Calu3 (cell line): Measurements from ENCODE around the gene PTPN20. TPM values are rescaled to one million over a fixed set of nuclear protein-coding genes. Genes with fewer than 3 reads are reported as not detected.

Experiments
- BruUV-seq: library from RNA; stranded (reverse); fragments of 400-500 nt; replicated peaks from 2 replicates; lab custom pipeline; 2021; lab: Mats Ljungman, UMichigan
- CTCF ChIA-PET: fragments of 300-600 bp; sonication (Branson Sonifier 250); formaldehyde crosslinking; loops from one replicate; lab custom pipeline; 2022; ENCODE audit warnings: antibody characterized with exemption; lab: Charles Lee
- DNase-seq: peaks from one replicate; pipeline ENCODE4 v3.0.0; 2022
- H3K27ac Mint-ChIP-seq: one replicate; pipeline ENCODE4 v1.8.0; 2022; ENCODE audit warnings: mixed read lengths; ENCODE audit not compliant: unreplicated experiment
- H3K27me3 Mint-ChIP-seq: one replicate; pipeline ENCODE4 v1.8.0; 2022; ENCODE audit warnings: mixed read lengths; ENCODE audit not compliant: unreplicated experiment
- H3K36me3 Mint-ChIP-seq: one replicate; pipeline ENCODE4 v1.8.0; 2022; ENCODE audit warnings: mild to moderate bottlenecking, moderate library complexity, mixed read lengths; ENCODE audit not compliant: insufficient read depth, unreplicated experiment
- H3K4me1 Mint-ChIP-seq: one replicate; pipeline ENCODE4 v1.8.0; 2022; ENCODE audit warnings: mild to moderate bottlenecking, low read depth, mixed read lengths; ENCODE audit not compliant: unreplicated experiment
- H3K4me3 Mint-ChIP-seq: one replicate; pipeline ENCODE4 v1.8.0; 2022; ENCODE audit warnings: mild to moderate bottlenecking, low read depth, moderate library complexity, mixed read lengths; ENCODE audit not compliant: unreplicated experiment
- H3K9me3 Mint-ChIP-seq: one replicate; pipeline ENCODE4 v1.8.0; 2022; ENCODE audit warnings: low read depth, mixed read lengths; ENCODE audit not compliant: unreplicated experiment
- intact Hi-C: fragments of 100-400 bp; cut with micrococcal nuclease; formaldehyde crosslinking; loops from one replicate; pipeline ENCODE4 v1.10.0; 2022; ENCODE audit not compliant: unreplicated experiment
- total RNA-seq: library from RNA; stranded (reverse); gene quantifications from 2 replicates; pipeline ENCODE4 v1.2.3, GENCODE V29; 2022
- TF ChIP-seq, protein P1 (sequence below): fragments of 200-600 bp; IDR thresholded peaks from one replicate; pipeline ENCODE4 v1.8.0; 2022; ENCODE audit warnings: antibody characterized with exemption; ENCODE audit not compliant: unreplicated experiment

PTPN20 gene
- total RNA-seq, 1 experiment from 2014 or later = 7.1 TPM

DNA sequence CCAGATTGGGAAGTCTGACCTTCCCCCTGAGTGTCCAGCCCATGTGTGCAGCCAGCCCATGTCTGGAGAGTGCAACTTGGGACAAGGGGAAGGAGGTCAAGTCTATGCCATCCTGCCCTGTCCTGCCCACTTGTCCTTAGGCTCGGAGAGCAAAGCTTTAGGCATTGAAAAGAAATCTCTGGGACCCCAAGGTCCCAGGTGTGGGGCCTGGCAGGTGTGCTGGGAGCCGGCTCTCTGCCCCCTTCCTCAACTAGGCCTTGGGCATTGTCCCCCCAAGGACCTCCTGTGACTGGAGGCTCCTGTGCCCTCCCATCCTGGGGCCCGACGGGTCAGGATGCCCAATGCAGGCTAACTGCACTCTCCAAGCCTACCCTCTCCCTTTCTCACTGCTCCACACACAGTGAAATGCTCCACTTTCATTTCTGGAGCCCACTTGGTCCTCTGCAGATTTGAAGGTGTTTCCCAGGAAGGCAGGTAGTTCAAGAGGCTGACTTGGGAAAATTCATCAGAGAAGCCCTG, 124.7 kb downstream of the PTPN20 start:
- H3K27me3 Mint-ChIP-seq = peaks cover 100% of the 10 kb centered on the region
- intact Hi-C loops = no loop called here
- no peak overlapping the region for H3K4me3 Mint-ChIP-seq
- H3K9me3 Mint-ChIP-seq = no peaks in the 10 kb centered on the region
- no peaks in the 10 kb centered on the region for H3K36me3 Mint-ChIP-seq
- TF ChIP-seq, protein P1, sequence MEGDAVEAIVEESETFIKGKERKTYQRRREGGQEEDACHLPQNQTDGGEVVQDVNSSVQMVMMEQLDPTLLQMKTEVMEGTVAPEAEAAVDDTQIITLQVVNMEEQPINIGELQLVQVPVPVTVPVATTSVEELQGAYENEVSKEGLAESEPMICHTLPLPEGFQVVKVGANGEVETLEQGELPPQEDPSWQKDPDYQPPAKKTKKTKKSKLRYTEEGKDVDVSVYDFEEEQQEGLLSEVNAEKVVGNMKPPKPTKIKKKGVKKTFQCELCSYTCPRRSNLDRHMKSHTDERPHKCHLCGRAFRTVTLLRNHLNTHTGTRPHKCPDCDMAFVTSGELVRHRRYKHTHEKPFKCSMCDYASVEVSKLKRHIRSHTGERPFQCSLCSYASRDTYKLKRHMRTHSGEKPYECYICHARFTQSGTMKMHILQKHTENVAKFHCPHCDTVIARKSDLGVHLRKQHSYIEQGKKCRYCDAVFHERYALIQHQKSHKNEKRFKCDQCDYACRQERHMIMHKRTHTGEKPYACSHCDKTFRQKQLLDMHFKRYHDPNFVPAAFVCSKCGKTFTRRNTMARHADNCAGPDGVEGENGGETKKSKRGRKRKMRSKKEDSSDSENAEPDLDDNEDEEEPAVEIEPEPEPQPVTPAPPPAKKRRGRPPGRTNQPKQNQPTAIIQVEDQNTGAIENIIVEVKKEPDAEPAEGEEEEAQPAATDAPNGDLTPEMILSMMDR = no peak
- CTCF ChIA-PET = no interaction called here
- BruUV-seq = no TSS peak
- DNase-seq = no peak
- no peaks in the 10 kb centered on the region for H3K4me1 Mint-ChIP-seq
- H3K27ac Mint-ChIP-seq = no peak overlapping the region

GRCh38 chr10:47036771-47037170, 125.5 kb downstream of the PTPN20 start:
- CTCF ChIA-PET = interaction anchor here (0.8 kb wide), 1 partner anchor 11 kb away, joined by 3 read pairs; no protein-coding TSS in a partner anchor
- BruUV-seq = no TSS peak

GRCh38 chr10:47037654-47038425, 126.6 kb downstream of the PTPN20 start:
- no peaks in the 10 kb centered on the region for H3K4me1 Mint-ChIP-seq
- no peak for DNase-seq
- H3K36me3 Mint-ChIP-seq = no peaks in the 10 kb centered on the region
- TF ChIP-seq, protein P1 = no peak
- intact Hi-C loops = no loop called here
- H3K9me3 Mint-ChIP-seq = no peaks in the 10 kb centered on the region
- no peak overlapping the region for H3K4me3 Mint-ChIP-seq
- H3K27ac Mint-ChIP-seq = no peak overlapping the region
- CTCF ChIA-PET = no interaction called here
- H3K27me3 Mint-ChIP-seq = peaks cover 97% of the 10 kb centered on the region
- BruUV-seq = no TSS peak

More at GRCh38 chr10:47036771-47037170, 125.5 kb downstream of the PTPN20 start:
- no peak overlapping the region for H3K4me3 Mint-ChIP-seq
- TF ChIP-seq, protein P1 = no peak
- H3K27me3 Mint-ChIP-seq = peaks cover 97% of the 10 kb centered on the region
- DNase-seq = no peak
- intact Hi-C loops = no loop called here
- H3K4me1 Mint-ChIP-seq = no peaks in the 10 kb centered on the region
- H3K9me3 Mint-ChIP-seq = no peaks in the 10 kb centered on the region
- no peaks in the 10 kb centered on the region for H3K36me3 Mint-ChIP-seq
- H3K27ac Mint-ChIP-seq = no peak overlapping the region

- H3K9me3 Mint-ChIP-seq = no peaks in the 10 kb centered on the region
- H3K4me3 Mint-ChIP-seq = no peak overlapping the region
- no peak for DNase-seq
- BruUV-seq = no TSS peak
- H3K27me3 Mint-ChIP-seq = peaks cover 97% of the 10 kb centered on the region
- no peaks in the 10 kb centered on the region for H3K36me3 Mint-ChIP-seq
- CTCF ChIA-PET = interaction anchor here (1.0 kb wide), 1 partner anchor 273 kb away, joined by 5 read pairs; no protein-coding TSS in a partner anchor
- intact Hi-C loops = no loop called here
- H3K4me1 Mint-ChIP-seq = no peaks in the 10 kb centered on the region
- no peak overlapping the region for H3K27ac Mint-ChIP-seq
- TF ChIP-seq, protein P1 = no peak
These were observed 127.8 kb downstream of the PTPN20 start for GRCh38 chr10:47038881-47039561.
